Adipocyte (in vitro differentiated cells): ENCODE measurements around the gene KLK11.

Experiments
- DNase-seq: peaks from one replicate; pipeline ENCODE4 v3.0.0-alpha.2; 2015; ENCODE audit warnings: low read depth
- H3K27me3 ChIP-seq: replicated peaks from 2 replicates; pipeline ENCODE4 v1.7.0; 2013; ENCODE audit warnings: mild to moderate bottlenecking, low read length, moderate library complexity; ENCODE audit not compliant: control insufficient read depth, insufficient read depth
- H3K36me3 ChIP-seq: 2 replicates; pipeline ENCODE4 v1.7.0; 2013; ENCODE audit warnings: low read length, mild to moderate bottlenecking, moderate library complexity; ENCODE audit not compliant: control insufficient read depth, insufficient read depth, severe bottlenecking
- H3K4me1 ChIP-seq: 2 replicates; pipeline ENCODE4 v1.7.0; 2013; ENCODE audit warnings: mild to moderate bottlenecking, low read length, moderate library complexity; ENCODE audit not compliant: control insufficient read depth, insufficient read depth
- H3K4me3 ChIP-seq: 2 replicates; pipeline ENCODE4 v1.7.0; 2013; ENCODE audit warnings: mild to moderate bottlenecking, low read length, moderate library complexity
- H3K9ac ChIP-seq: 2 replicates; pipeline ENCODE4 v1.7.0; 2013; ENCODE audit warnings: mild to moderate bottlenecking, low read length, moderate library complexity
- H3K9me3 ChIP-seq: 2 replicates; pipeline ENCODE4 v1.7.0; 2013; ENCODE audit warnings: mild to moderate bottlenecking, low read length, moderate library complexity; ENCODE audit not compliant: control insufficient read depth

The KLK11 gene

DNA sequence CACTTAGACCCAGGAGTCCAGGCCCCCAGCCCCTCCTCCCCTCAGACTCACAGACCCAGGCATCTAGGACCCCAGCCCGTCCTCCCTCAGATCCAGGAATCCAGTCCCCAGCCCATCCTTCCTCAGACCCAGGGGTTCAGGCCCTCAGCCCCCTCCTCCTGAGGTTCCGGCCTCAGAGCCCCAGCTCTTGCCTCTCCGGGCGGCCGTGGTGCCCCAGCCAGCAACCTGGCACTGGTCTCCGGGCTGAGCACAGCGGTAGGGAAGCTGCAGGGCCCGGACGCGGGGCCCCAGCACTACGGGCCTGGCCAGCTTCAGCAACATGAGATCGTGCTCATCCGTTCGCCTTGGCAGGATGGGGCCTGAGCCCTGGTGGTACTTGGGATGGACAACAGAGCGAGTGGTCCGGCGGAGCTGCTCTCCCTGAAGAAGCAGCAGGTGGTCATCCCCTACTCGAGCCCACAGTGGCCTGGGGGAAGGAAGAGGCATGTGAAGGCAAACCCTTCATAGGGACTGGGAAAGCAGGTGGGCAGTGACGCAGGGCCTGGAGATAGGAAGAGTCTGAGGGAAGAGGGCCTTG, 10.6 kb downstream of the KLK11 start:
- no peak overlapping the region for H3K9ac ChIP-seq
- no peak overlapping the region for H3K4me3 ChIP-seq
- peaks cover 39% of the 10 kb centered on the region for H3K27me3 ChIP-seq
- peaks cover 7% of the 10 kb centered on the region for H3K4me1 ChIP-seq
- no peak for DNase-seq
- no peaks in the 10 kb centered on the region for H3K36me3 ChIP-seq
- H3K9me3 ChIP-seq, result no peaks in the 10 kb centered on the region

DNA sequence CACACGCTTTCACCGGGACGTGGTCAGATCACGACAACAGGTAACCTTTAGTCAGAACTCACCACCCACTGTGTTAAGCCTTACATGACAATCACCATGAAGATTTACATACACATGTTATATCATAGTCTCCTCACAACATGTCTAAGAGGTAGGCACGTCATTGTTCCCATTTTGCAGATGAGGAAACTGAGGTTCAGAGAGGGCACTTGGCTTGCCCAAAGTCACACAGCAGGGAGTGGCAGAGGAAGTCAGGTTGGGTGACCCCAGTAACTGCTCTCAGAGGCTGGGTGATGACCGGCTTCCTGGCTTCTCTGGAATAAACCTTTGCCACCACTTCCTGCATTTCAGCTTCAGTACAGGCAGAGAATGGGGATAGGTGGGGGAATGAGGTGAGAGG, 12.2 kb downstream of the KLK11 start:
- peaks cover 3% of the 10 kb centered on the region for H3K4me1 ChIP-seq
- H3K9me3 ChIP-seq, result no peaks in the 10 kb centered on the region
- peaks cover 39% of the 10 kb centered on the region for H3K27me3 ChIP-seq
- H3K36me3 ChIP-seq, result no peaks in the 10 kb centered on the region
- no peak overlapping the region for H3K4me3 ChIP-seq
- no peak overlapping the region for H3K9ac ChIP-seq
- DNase-seq, result no peak

DNA sequence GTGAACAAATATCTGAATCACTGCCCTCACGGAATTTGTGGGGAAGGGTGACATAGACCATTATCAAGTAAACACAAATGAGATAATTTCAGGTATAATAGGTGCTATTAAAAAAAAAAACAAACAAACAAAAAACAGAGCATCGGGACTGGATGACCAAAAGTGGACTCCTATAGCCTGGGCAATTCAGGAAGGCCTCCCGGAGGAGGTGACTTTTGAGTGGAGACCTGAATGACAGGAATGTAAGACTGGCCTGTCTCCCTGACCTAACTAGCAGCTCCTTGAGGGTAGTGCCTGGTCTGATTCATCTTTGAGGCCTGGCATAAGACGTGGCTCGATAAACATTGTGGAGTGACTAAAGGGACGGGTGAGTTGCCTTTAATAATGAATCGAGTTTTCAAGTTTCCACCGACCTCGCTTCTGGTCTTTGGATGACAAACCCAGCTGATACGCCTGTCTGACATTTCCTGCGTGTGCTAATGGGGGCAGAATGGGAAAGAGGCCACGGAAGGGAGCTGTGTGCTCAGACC, 13.7 kb downstream of the KLK11 start:
- H3K9ac ChIP-seq, result no peak overlapping the region

DNA sequence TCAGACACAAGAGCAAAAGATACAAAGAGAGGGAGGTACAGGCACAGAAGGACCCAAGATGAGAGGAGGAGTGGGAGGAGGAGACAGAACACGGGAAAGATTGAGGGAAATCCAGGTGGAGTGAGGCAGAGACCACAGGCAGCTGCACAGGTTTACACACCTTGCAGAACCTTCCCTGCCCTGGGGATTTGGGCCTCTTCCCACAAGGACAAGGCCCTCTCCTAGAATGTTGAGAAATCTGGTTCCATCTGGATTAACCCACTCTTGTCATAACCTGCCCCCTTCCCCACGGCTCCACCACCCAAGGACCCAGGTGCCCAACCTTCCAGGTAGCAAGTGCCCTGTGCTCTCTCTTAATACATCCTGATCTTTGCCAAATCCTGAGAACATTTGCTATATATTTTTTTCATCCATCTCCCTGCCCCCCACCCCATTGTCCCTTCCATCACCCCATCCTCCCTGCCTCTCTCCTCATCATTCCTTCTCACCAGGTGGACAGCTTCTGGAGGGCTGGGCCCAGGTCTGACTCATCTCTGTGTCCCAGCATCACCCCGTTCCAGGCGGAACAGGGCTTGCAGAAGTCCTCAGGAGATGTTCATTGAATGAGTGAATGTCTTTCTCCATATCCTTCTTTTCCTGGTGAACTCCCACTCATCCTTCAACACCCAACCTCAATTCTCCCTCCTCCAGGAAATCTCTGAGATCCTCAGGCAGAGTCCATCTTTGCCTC, 16.2 kb downstream of the KLK11 start:
- H3K9me3 ChIP-seq, result no peaks in the 10 kb centered on the region
- H3K9ac ChIP-seq, result no peak overlapping the region
- no peak overlapping the region for H3K4me3 ChIP-seq
- DNase-seq, result no peak
- no peaks in the 10 kb centered on the region for H3K4me1 ChIP-seq
- no peaks in the 10 kb centered on the region for H3K36me3 ChIP-seq
- H3K27me3 ChIP-seq, result peaks cover 39% of the 10 kb centered on the region

More for the DNA sequence above, 13.7 kb downstream of the KLK11 start:
- Histone ChIP-seq H3K36me3 (no peaks in the 10 kb centered on the region), H3K4me1 (no peaks in the 10 kb centered on the region), H3K27me3 (peaks cover 40% of the 10 kb centered on the region), H3K9me3 (no peaks in the 10 kb centered on the region), H3K4me3 (no peak overlapping the region)
- DNase-seq, result no peak

DNA sequence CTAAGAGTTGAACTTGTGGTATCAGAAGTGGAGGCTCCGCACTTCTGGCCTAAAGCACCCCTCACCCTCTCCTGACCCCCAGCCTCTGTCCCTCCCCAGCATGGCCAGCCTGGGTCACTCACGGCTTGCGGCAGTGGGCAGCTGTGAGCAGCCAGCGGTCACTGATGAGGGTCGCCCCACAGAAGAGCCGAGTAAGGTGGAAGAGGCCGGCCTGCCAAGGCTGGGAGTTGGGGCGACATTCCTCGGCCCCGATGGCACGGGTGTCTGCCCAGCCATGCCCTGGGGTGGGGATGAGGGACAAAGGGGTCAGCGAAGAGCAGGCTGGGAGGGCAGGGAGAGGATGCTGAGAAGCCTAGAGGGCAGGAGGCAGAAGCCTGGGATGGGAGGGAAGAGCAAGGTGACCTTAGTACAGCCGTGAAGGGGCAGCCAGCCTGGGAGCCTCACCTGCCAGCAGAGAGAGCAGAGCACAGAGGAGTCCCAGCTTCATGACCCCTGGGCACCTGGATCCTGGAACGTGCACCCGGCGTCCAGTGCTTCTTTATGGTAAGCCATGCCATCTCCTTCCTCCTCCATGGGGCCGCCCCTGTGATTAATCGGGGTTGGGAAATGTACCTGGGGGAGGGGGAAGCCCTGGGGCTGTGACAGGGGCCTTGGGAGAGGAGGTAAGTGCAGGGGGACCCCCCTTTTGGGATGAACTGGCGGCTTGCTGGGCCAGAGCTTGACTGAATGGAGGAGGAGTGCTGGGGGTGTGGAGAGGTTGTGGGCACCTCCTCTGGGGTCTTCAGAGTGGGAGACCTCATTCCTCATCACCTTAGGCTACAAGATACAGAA, 17.1 kb downstream of the KLK11 start:
- no peak overlapping the region for H3K9ac ChIP-seq
- H3K27me3 ChIP-seq, result peaks cover 29% of the 10 kb centered on the region
- DNase-seq, result no peak

DNA sequence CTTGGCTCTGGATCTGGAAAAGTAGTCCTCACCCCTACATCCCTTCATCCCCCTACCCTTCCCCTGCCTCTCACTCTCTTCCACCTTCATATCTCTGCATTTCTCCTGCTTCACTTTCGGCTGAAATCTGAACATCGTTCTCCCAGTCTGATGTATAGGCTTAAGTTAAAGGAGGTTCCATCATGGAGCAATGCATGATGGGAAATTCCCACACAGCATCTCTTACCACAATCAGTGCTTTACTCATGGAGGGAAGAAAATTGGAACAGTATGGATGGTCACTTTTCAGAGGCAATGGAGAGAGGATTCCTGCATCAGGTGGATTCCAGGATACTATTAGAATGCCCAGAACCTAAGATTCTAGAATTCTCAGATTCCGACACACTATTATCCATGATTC, 18.9 kb downstream of the KLK11 start:
- Histone ChIP-seq H3K4me1 (no peaks in the 10 kb centered on the region), H3K9ac (no peak overlapping the region), H3K27me3 (peaks cover 19% of the 10 kb centered on the region), H3K4me3 (no peak overlapping the region), H3K36me3 (no peaks in the 10 kb centered on the region), H3K9me3 (no peaks in the 10 kb centered on the region)
- no peak for DNase-seq

More for the DNA sequence above, 17.1 kb downstream of the KLK11 start:
- no peaks in the 10 kb centered on the region for H3K36me3 ChIP-seq
- H3K4me1 ChIP-seq, result no peaks in the 10 kb centered on the region
- no peaks in the 10 kb centered on the region for H3K9me3 ChIP-seq
- no peak overlapping the region for H3K4me3 ChIP-seq

DNA sequence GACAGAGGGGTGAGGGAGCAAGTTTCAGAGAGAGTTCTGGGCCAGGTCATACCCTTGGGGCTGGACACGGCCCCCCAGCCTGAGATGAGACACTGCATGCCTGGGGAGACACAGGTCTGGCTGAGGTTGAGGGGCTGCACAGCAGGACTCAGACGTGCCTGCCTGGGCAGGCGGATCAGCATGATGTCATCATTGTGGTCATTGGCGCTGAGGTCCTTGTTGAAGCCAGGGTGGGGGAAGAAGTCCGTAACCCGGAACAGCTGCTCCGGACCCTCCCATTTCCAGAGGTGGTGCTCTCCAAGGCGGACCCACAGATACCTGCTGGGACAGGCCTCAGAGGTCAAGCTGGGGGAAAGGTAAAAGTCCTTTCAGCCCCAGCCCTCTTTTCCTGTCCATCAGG, 20.0 kb downstream of the KLK11 start:
- Histone ChIP-seq H3K4me3 (no peak overlapping the region), H3K9me3 (no peaks in the 10 kb centered on the region), H3K4me1 (no peaks in the 10 kb centered on the region), H3K9ac (no peak overlapping the region), H3K27me3 (peaks cover 16% of the 10 kb centered on the region), H3K36me3 (no peaks in the 10 kb centered on the region)
- no peak for DNase-seq

DNA sequence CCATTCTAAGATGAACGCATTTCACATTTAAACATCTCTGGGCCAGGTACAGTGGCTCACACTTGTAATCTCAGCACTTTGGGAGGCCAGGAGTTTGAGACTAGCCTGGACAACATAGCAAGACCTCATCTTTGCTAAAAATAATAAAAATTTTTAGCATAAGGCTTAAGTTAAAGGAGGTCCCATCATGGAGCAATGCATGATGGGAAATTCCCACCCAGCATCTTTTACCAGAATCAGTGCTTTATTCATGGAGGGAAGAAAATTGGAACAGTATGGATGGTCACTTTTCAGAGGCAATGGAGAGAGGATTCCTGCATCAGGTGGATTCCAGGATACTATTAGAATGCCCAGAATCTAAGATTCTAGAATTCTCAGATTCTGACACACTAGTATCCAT, 21.2 kb downstream of the KLK11 start:
- Histone ChIP-seq H3K27me3 (peaks cover 15% of the 10 kb centered on the region), H3K4me3 (no peak overlapping the region), H3K9ac (no peak overlapping the region), H3K9me3 (no peaks in the 10 kb centered on the region), H3K4me1 (no peaks in the 10 kb centered on the region), H3K36me3 (no peaks in the 10 kb centered on the region)
- DNase-seq, result no peak

DNA sequence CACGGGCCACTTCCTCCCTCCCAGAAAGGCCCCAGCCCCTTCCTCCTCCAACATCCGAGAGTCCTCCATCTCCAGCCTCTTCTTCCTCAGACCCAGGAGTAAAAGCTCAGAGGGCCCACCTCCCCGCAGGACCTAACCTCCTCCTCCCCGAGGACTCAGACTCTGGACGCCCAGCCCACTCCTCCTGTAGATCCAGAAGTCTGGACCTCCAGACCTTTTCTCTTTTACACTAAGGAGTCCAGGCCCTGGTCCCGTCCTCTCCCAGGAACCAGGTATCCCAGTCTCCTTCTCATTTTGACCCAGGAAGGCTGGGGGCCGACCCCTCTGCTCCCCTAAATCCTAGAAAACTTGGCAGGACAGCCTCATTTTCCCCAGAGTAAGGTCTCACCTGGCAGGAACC, 23.1 kb downstream of the KLK11 start:
- Histone ChIP-seq H3K9ac (no peak overlapping the region), H3K9me3 (no peaks in the 10 kb centered on the region), H3K4me1 (no peaks in the 10 kb centered on the region), H3K4me3 (no peak overlapping the region), H3K36me3 (no peaks in the 10 kb centered on the region), H3K27me3 (peaks cover 27% of the 10 kb centered on the region)
- DNase-seq, result no peak

DNA sequence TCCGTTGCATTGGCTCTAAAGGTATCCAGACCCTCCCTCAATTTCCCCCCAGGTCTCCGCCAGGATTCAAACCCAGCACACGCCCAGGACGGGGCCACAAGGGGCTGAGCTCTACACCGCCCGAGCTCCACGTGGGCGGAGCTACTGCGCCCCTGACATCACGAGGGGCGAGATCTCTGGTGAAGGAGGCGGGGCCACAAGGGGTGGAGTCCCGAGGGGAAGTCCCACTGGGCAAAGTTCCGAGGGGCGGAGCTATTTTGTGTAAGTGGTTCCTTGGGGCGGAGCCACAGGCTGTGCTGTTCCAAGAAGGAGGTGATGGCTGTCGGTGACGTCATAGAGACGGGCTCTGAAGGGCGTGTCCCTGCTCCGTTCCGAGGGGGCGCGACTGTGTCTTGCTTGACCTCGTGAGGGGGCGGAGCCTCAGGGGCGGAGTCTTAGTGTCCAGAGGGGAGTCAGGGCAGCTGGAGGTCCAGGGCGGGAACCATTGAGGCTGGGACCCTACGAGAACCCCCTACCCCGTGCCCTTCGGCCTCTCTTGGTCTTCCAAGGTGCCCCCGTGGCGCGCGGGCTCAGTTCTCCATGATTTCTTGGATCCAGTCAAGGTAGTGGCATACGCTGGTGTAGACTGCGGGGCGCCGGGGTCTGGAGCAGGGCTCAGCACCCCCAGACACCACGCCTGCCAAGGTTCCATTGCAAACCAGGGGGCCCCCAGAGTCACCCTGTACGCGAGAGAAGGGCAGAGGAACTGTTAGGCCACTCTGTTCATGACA, 23.7 kb downstream of the KLK11 start:
- no peaks in the 10 kb centered on the region for H3K36me3 ChIP-seq
- DNase-seq, result no peak
- H3K27me3 ChIP-seq, result peaks cover 27% of the 10 kb centered on the region
- H3K4me3 ChIP-seq, result no peak overlapping the region
- H3K9me3 ChIP-seq, result no peaks in the 10 kb centered on the region
- no peaks in the 10 kb centered on the region for H3K4me1 ChIP-seq
- H3K9ac ChIP-seq, result no peak overlapping the region
